Measurements from ENCODE around the gene ID4. TPM values are rescaled to one million over a fixed set of nuclear protein-coding genes. Genes with fewer than 3 reads are reported as not detected.
A peak's percentile ranks its signal among the peaks of the same experiment; 100 is the strongest.

The ID4 gene
- total and polyA plus RNA-seq, 2 experiments from 2014 or later: 29.1 to 34.0 TPM

- in situ Hi-C loops (cut with MboI): loop anchor here (25.0 kb wide), 3 partner anchors 857 to 1282 kb away; no protein-coding TSS in a partner anchor
- Histone ChIP-seq H3K27me3 (replicated peaks; ENCODE audit: insufficient read depth) (peaks cover 24% of the 10 kb centered on the region), H3K9ac (no peak overlapping the region), H3K4me3 (no peak overlapping the region), H3K9me2 (ENCODE audit: insufficient read depth) (no peaks in the 10 kb centered on the region), H3K79me2 (ENCODE audit: insufficient read depth) (no peaks in the 10 kb centered on the region), H4K20me1 (ENCODE audit: insufficient read depth) (no peaks in the 10 kb centered on the region), H3K4me1 (ENCODE audit: insufficient read depth) (peaks cover 10% of the 10 kb centered on the region), H3K4me2 (ENCODE audit: unreplicated experiment) (no peak overlapping the region), H3F3A (ENCODE audit: insufficient read depth) (no peaks in the 10 kb centered on the region), H3K27ac (no peak overlapping the region), H3K9me3 (ENCODE audit: low read depth) (no peaks in the 10 kb centered on the region), H3K36me3 (ENCODE audit: low read depth) (no peaks in the 10 kb centered on the region), H2AFZ (no peak overlapping the region)
- TF ChIP-seq EZH2phosphoT487 (IDR thresholded peaks at IDR 0.05; ENCODE audit: insufficient read depth, low read depth) (no peak), EZH2 (IDR thresholded peaks at IDR 0.05; ENCODE audit: insufficient read depth, poor library complexity, severe bottlenecking) (no peak)
- no peak for DNase-seq
- 77 to 82% methylated on average over 9 of the region's 9 CpGs for WGBS, 2 experiments (ENCODE audit: low coverage in 1 of 2, low lambda C conversion rate in 2 of 2, missing lambda C conversion rate in 2 of 2)
These were observed 32.3 kb downstream of the ID4 start for GRCh38 chr6:19869464-19869863.

- H3K9me3 ChIP-seq (ENCODE audit: low read depth): no peaks in the 10 kb centered on the region
- H4K20me1 ChIP-seq (ENCODE audit: insufficient read depth): no peaks in the 10 kb centered on the region
- H3K4me1 ChIP-seq (ENCODE audit: insufficient read depth): peaks cover 10% of the 10 kb centered on the region
- WGBS, 2 experiments (ENCODE audit: low coverage in 1 of 2, low lambda C conversion rate in 2 of 2, missing lambda C conversion rate in 2 of 2): 64 to 71% methylated on average over 3 of the region's 3 CpGs
- TF ChIP-seq EZH2 (IDR thresholded peaks at IDR 0.05; ENCODE audit: insufficient read depth, poor library complexity, severe bottlenecking): no peak
- TF ChIP-seq EZH2phosphoT487 (IDR thresholded peaks at IDR 0.05; ENCODE audit: insufficient read depth, low read depth): no peak
- no peak for DNase-seq
- H3F3A ChIP-seq (ENCODE audit: insufficient read depth): no peaks in the 10 kb centered on the region
- no peaks in the 10 kb centered on the region for H3K9me2 ChIP-seq (ENCODE audit: insufficient read depth)
- no peak overlapping the region for H3K4me2 ChIP-seq (ENCODE audit: unreplicated experiment)
- no peak overlapping the region for H3K27ac ChIP-seq
- no peak overlapping the region for H2AFZ ChIP-seq
- in situ Hi-C loops (cut with MboI): loop anchor here (25.0 kb wide), 3 partner anchors 858 to 1283 kb away; no protein-coding TSS in a partner anchor
- H3K79me2 ChIP-seq (ENCODE audit: insufficient read depth): no peaks in the 10 kb centered on the region
- H3K27me3 ChIP-seq (replicated peaks; ENCODE audit: insufficient read depth): peaks cover 24% of the 10 kb centered on the region
- no peak overlapping the region for H3K9ac ChIP-seq
- H3K4me3 ChIP-seq: no peak overlapping the region
- H3K36me3 ChIP-seq (ENCODE audit: low read depth): no peaks in the 10 kb centered on the region
These were observed 33.2 kb downstream of the ID4 start for GRCh38 chr6:19870322-19870721.

- Histone ChIP-seq H3K4me2 (ENCODE audit: unreplicated experiment) (no peak overlapping the region), H3K27me3 (replicated peaks; ENCODE audit: insufficient read depth) (peaks cover 24% of the 10 kb centered on the region), H3K9me2 (ENCODE audit: insufficient read depth) (no peaks in the 10 kb centered on the region), H4K20me1 (ENCODE audit: insufficient read depth) (no peaks in the 10 kb centered on the region), H3K4me1 (ENCODE audit: insufficient read depth) (no peaks in the 10 kb centered on the region), H3K9ac (no peak overlapping the region), H3K36me3 (ENCODE audit: low read depth) (no peaks in the 10 kb centered on the region), H3K4me3 (no peak overlapping the region), H3K9me3 (ENCODE audit: low read depth) (no peaks in the 10 kb centered on the region), H3F3A (ENCODE audit: insufficient read depth) (no peaks in the 10 kb centered on the region), H3K79me2 (ENCODE audit: insufficient read depth) (no peaks in the 10 kb centered on the region), H2AFZ (no peak overlapping the region), H3K27ac (no peak overlapping the region)
- peak; percentile 8 for DNase-seq
- no peak for TF ChIP-seq EZH2 (IDR thresholded peaks at IDR 0.05; ENCODE audit: insufficient read depth, poor library complexity, severe bottlenecking)
- TF ChIP-seq EZH2phosphoT487 (IDR thresholded peaks at IDR 0.05; ENCODE audit: insufficient read depth, low read depth): no peak
- in situ Hi-C loops (cut with MboI): loop anchor here (25.0 kb wide), 3 partner anchors 861 to 1286 kb away; no protein-coding TSS in a partner anchor
- 81 to 88% methylated on average over 2 of the region's 2 CpGs for WGBS, 2 experiments (ENCODE audit: low coverage in 1 of 2, low lambda C conversion rate in 2 of 2, missing lambda C conversion rate in 2 of 2)
These were observed 35.9 kb downstream of the ID4 start for GRCh38 chr6:19873031-19873430.

GRCh38 chr6:19876672-19877071, 39.5 kb downstream of the ID4 start:
- DNase-seq: no peak

More at GRCh38 chr6:19876672-19877071, 39.5 kb downstream of the ID4 start:
- Histone ChIP-seq H3K27me3 (replicated peaks; ENCODE audit: insufficient read depth) (peaks cover 4% of the 10 kb centered on the region; the same call in 1 of the 2 replicates), H3K79me2 (ENCODE audit: insufficient read depth) (no peaks in the 10 kb centered on the region), H3K36me3 (ENCODE audit: low read depth) (no peaks in the 10 kb centered on the region), H3K9me3 (ENCODE audit: low read depth) (no peaks in the 10 kb centered on the region), H3K4me3 (no peak overlapping the region), H3K9ac (no peak overlapping the region), H3K27ac (no peak overlapping the region), H3K9me2 (ENCODE audit: insufficient read depth) (no peaks in the 10 kb centered on the region), H4K20me1 (ENCODE audit: insufficient read depth) (no peaks in the 10 kb centered on the region), H3F3A (ENCODE audit: insufficient read depth) (no peaks in the 10 kb centered on the region), H2AFZ (no peak overlapping the region), H3K4me2 (ENCODE audit: unreplicated experiment) (no peak overlapping the region), H3K4me1 (ENCODE audit: insufficient read depth) (no peaks in the 10 kb centered on the region)
- in situ Hi-C loops (cut with MboI): no loop called here
- 71% methylated on average over 5 of the region's 5 CpGs for WGBS, 2 experiments (ENCODE audit: low coverage in 1 of 2, low lambda C conversion rate in 2 of 2, missing lambda C conversion rate in 2 of 2)
- TF ChIP-seq EZH2 (IDR thresholded peaks at IDR 0.05; ENCODE audit: insufficient read depth, poor library complexity, severe bottlenecking) (no peak), EZH2phosphoT487 (IDR thresholded peaks at IDR 0.05; ENCODE audit: insufficient read depth, low read depth) (no peak)
